NCI-H2107 treated with DMSO at 0.1 percent for 48 hours (cell line): Measurements from ENCODE around the gene SLC4A11.

Experiments used
- DNase-seq: peaks from one replicate; lab custom pipeline; 2025; ENCODE audit not compliant: unreplicated experiment; lab: John Stamatoyannopoulos, UW

The SLC4A11 gene

GRCh38 chr20:3239026-3239866 is at the start of gene SLC4A11:
TSS of gene SLC4A11 (minus strand) at chr20:3239190. CDS start at chr20:3239137, 53 bp downstream.
- DNase-seq, result no peak

GRCh38 chr20:3283222-3283820 is 44.3 kb upstream of the SLC4A11 start:
- DNase-seq, result no peak

- DNase-seq, result no peak
These were observed 43.6 kb upstream of the SLC4A11 start for GRCh38 chr20:3282271-3283221.

GRCh38 chr20:3281437-3281836 is 42.4 kb upstream of the SLC4A11 start:
- no peak for DNase-seq

GRCh38 chr20:3279761-3280160 is 40.8 kb upstream of the SLC4A11 start:
- no peak for DNase-seq

GRCh38 chr20:3277686-3278465 is 38.9 kb upstream of the SLC4A11 start:
- no peak for DNase-seq

GRCh38 chr20:3276680-3277015 is 37.7 kb upstream of the SLC4A11 start:
- no peak for DNase-seq

GRCh38 chr20:3275966-3276679 is 37.1 kb upstream of the SLC4A11 start:
- DNase-seq, result no peak

GRCh38 chr20:3275064-3275935 is 36.3 kb upstream of the SLC4A11 start:
- DNase-seq, result no peak

- DNase-seq, result no peak
These were observed 34.4 kb upstream of the SLC4A11 start for GRCh38 chr20:3273371-3273770.

- no peak for DNase-seq
These were observed 31.1 kb upstream of the SLC4A11 start for GRCh38 chr20:3270051-3270450.

GRCh38 chr20:3262566-3262965 is 23.6 kb upstream of the SLC4A11 start:
- DNase-seq, result no peak

- DNase-seq, result no peak
These were observed 19.4 kb upstream of the SLC4A11 start for GRCh38 chr20:3258429-3258828.

- DNase-seq, result no peak
These were observed 16.7 kb upstream of the SLC4A11 start for GRCh38 chr20:3255728-3256127.

GRCh38 chr20:3251806-3252205 is 12.8 kb upstream of the SLC4A11 start:
- no peak for DNase-seq

- no peak for DNase-seq
These were observed 11.1 kb upstream of the SLC4A11 start for GRCh38 chr20:3250091-3250504.

GRCh38 chr20:3248993-3249347 is 10.0 kb upstream of the SLC4A11 start:
- DNase-seq, result no peak

GRCh38 chr20:3248167-3248992 is 9.4 kb upstream of the SLC4A11 start:
- DNase-seq, result no peak
